OCI-LY1 (cell line): Measurements from ENCODE around the gene GLI2.

Experiments used
- H2AFZ ChIP-seq: fragments of 200-600 bp; sonication (generic), shearing (Covaris generic); 2 replicates; pipeline ENCODE4 v1.6.0; 2014; ENCODE audit warnings: antibody characterized with exemption, mild to moderate bottlenecking, low read length
- H3F3A ChIP-seq: fragments of 200-600 bp; sonication (generic), shearing (Covaris generic); 2 replicates; pipeline ENCODE4 v1.6.0; 2014; ENCODE audit warnings: mild to moderate bottlenecking, antibody characterized with exemption, low read length, moderate library complexity; ENCODE audit not compliant: insufficient read depth
- H3K27ac ChIP-seq: fragments of 200-600 bp; sonication (generic); 2 replicates; pipeline ENCODE4 v1.5.1; 2014; ENCODE audit warnings: low read length, mixed run types, mild to moderate bottlenecking, low read depth; ENCODE audit not compliant: poor library complexity, severe bottlenecking
- H3K27me3 ChIP-seq: fragments of 200-600 bp; sonication (generic); 2 replicates; pipeline ENCODE4 v1.6.0; 2014; ENCODE audit warnings: antibody characterized with exemption, mild to moderate bottlenecking, low read length, moderate library complexity; ENCODE audit not compliant: insufficient read depth
- H3K36me3 ChIP-seq: fragments of 200-600 bp; sonication (generic); 2 replicates; pipeline ENCODE4 v1.6.1; 2014; ENCODE audit warnings: mild to moderate bottlenecking, antibody characterized with exemption, low read length, moderate library complexity, mixed read lengths; ENCODE audit not compliant: insufficient read depth
- H3K4me1 ChIP-seq: fragments of 200-600 bp; sonication (generic); 2 replicates; pipeline ENCODE4 v1.5.1; 2014; ENCODE audit warnings: mild to moderate bottlenecking, low read length, moderate library complexity; ENCODE audit not compliant: insufficient read depth, severe bottlenecking
- H3K4me2 ChIP-seq: fragments of 200-600 bp; sonication (generic), shearing (Covaris generic); 2 replicates; pipeline ENCODE4 v1.6.1; 2014; ENCODE audit warnings: low read length
- H3K4me3 ChIP-seq: fragments of 200-600 bp; sonication (generic); 2 replicates; pipeline ENCODE4 v1.5.1; 2014; ENCODE audit warnings: low read length, low read depth, mild to moderate bottlenecking, mixed read lengths; ENCODE audit not compliant: poor library complexity, severe bottlenecking
- H3K79me2 ChIP-seq: fragments of 200-600 bp; shearing (Covaris generic); 2 replicates; pipeline ENCODE4 v1.6.1; 2016; ENCODE audit warnings: mixed run types, low read length, mixed read lengths; ENCODE audit not compliant: insufficient read depth
- H3K9ac ChIP-seq: fragments of 200-600 bp; sonication (generic), shearing (Covaris generic); 2 replicates; pipeline ENCODE4 v1.6.1; 2014; ENCODE audit warnings: mild to moderate bottlenecking, low read length, mixed read lengths
- H3K9me2 ChIP-seq: fragments of 200-600 bp; sonication (generic), shearing (Covaris generic); 2 replicates; pipeline ENCODE4 v1.6.1; 2014; ENCODE audit warnings: low read depth, mild to moderate bottlenecking, low read length, mixed read lengths
- H3K9me3 ChIP-seq: fragments of 200-600 bp; shearing (Covaris generic); 2 replicates; pipeline ENCODE4 v1.6.1; 2014; ENCODE audit warnings: low read length, mixed read lengths
- H4K20me1 ChIP-seq: fragments of 200-600 bp; sonication (generic), shearing (Covaris generic); 2 replicates; pipeline ENCODE4 v1.6.0; 2016; ENCODE audit warnings: mild to moderate bottlenecking, low read length; ENCODE audit not compliant: insufficient read depth
- CTCF ChIP-seq: fragments of 200-600 bp; sonication (generic), shearing (Covaris generic); IDR thresholded peaks from 2 replicates; pipeline ENCODE4 v1.5.1; 2017; ENCODE audit warnings: mild to moderate bottlenecking, antibody characterized with exemption, low read length, moderate library complexity, mixed read lengths
- EZH2 ChIP-seq: fragments of 200-600 bp; sonication (generic), shearing (Covaris generic); IDR thresholded peaks from 2 replicates; pipeline ENCODE4 v1.8.0; 2017; ENCODE audit warnings: borderline replicate concordance, mixed run types, mild to moderate bottlenecking, antibody characterized with exemption, low read length, moderate library complexity, mixed read lengths

Gene GLI2

GRCh38 chr2:120722568-120723421 is 12.9 kb upstream of the GLI2 start:
- peaks cover 4% of the 10 kb centered on the region; the same call in 1 of the 2 replicates for H3K9me3 ChIP-seq
- no peaks in the 10 kb centered on the region for H3F3A ChIP-seq
- no peak overlapping the region for H3K4me3 ChIP-seq
- H4K20me1 ChIP-seq = no peaks in the 10 kb centered on the region
- no peak overlapping the region for H3K9ac ChIP-seq
- H3K79me2 ChIP-seq = no peaks in the 10 kb centered on the region
- H2AFZ ChIP-seq = no peak overlapping the region
- no peaks in the 10 kb centered on the region for H3K27me3 ChIP-seq
- no peak overlapping the region for H3K4me2 ChIP-seq
- H3K9me2 ChIP-seq = no peaks in the 10 kb centered on the region
- TF ChIP-seq CTCF = no peak
- TF ChIP-seq EZH2 = no peak
- H3K4me1 ChIP-seq = no peaks in the 10 kb centered on the region
- H3K27ac ChIP-seq = no peak overlapping the region
- no peaks in the 10 kb centered on the region for H3K36me3 ChIP-seq

- H3K4me2 ChIP-seq = no peak overlapping the region
- no peaks in the 10 kb centered on the region for H3F3A ChIP-seq
Observed at GRCh38 chr2:120726245-120726644, 9.4 kb upstream of the GLI2 start.

More at GRCh38 chr2:120726245-120726644, 9.4 kb upstream of the GLI2 start:
- Histone ChIP-seq H3K9me2 (no peaks in the 10 kb centered on the region), H3K4me1 (no peaks in the 10 kb centered on the region), H4K20me1 (no peaks in the 10 kb centered on the region), H3K4me3 (no peak overlapping the region), H3K27ac (no peak overlapping the region), H3K9me3 (peaks cover 4% of the 10 kb centered on the region; the same call in 1 of the 2 replicates), H3K36me3 (no peaks in the 10 kb centered on the region), H2AFZ (no peak overlapping the region), H3K9ac (no peak overlapping the region), H3K27me3 (no peaks in the 10 kb centered on the region), H3K79me2 (no peaks in the 10 kb centered on the region)
- TF ChIP-seq CTCF = no peak
- TF ChIP-seq EZH2 = no peak
